ENCODE data around the gene SVOP.

The SVOP gene

GRCh38 chr12:108977360-108977759 is 43.5 kb downstream of the SVOP start:
- DNase-seq (ENCODE audit: low read depth in 2 of 2): no peak

GRCh38 chr12:108975024-108975593 is 45.8 kb downstream of the SVOP start:
- DNase-seq (ENCODE audit: low read depth in 2 of 2): no peak

- no peak for DNase-seq (ENCODE audit: low read depth in 2 of 2)
These were observed 47.2 kb downstream of the SVOP start for GRCh38 chr12:108973629-108974152.

- DNase-seq (ENCODE audit: low read depth in 2 of 2): no peak
These were observed 48.5 kb downstream of the SVOP start for GRCh38 chr12:108972358-108972757.

- no peak for DNase-seq (ENCODE audit: low read depth in 2 of 2)
These were observed 51.2 kb downstream of the SVOP start for GRCh38 chr12:108969622-108970021.

GRCh38 chr12:108967869-108968540 is 52.9 kb downstream of the SVOP start:
- DNase-seq (ENCODE audit: low read depth in 2 of 2): no peak

- DNase-seq (ENCODE audit: low read depth in 2 of 2): no peak
These were observed 54.3 kb downstream of the SVOP start for GRCh38 chr12:108966378-108967151.

GRCh38 chr12:108965886-108966285 is 55.0 kb downstream of the SVOP start:
- no peak for DNase-seq (ENCODE audit: low read depth in 2 of 2)

GRCh38 chr12:108964371-108965352 is 56.2 kb downstream of the SVOP start:
- DNase-seq (ENCODE audit: low read depth in 2 of 2): no peak

GRCh38 chr12:108962256-108962655 is 58.6 kb downstream of the SVOP start:
- DNase-seq (ENCODE audit: low read depth in 2 of 2): no peak

GRCh38 chr12:108959748-108960655 is 60.9 kb downstream of the SVOP start:
- no peak for DNase-seq (ENCODE audit: low read depth in 2 of 2)

GRCh38 chr12:108955225-108955835 is 65.5 kb downstream of the SVOP start:
- DNase-seq (ENCODE audit: low read depth in 2 of 2): no peak

GRCh38 chr12:108950991-108951739 is 69.7 kb downstream of the SVOP start:
- peak; percentile 17 for DNase-seq (ENCODE audit: low read depth in 2 of 2)

GRCh38 chr12:108949976-108950375 is 70.9 kb downstream of the SVOP start:
- DNase-seq (ENCODE audit: low read depth in 2 of 2): no peak

- DNase-seq (ENCODE audit: low read depth in 2 of 2): no peak
These were observed 72.5 kb downstream of the SVOP start for GRCh38 chr12:108948367-108948766.

- no peak for DNase-seq (ENCODE audit: low read depth in 2 of 2)
These were observed 73.8 kb downstream of the SVOP start for GRCh38 chr12:108947097-108947496.

GRCh38 chr12:108940138-108940537 is 80.7 kb downstream of the SVOP start:
- DNase-seq (ENCODE audit: low read depth in 2 of 2): no peak

GRCh38 chr12:108939594-108939993 is 81.3 kb downstream of the SVOP start:
- no peak for DNase-seq (ENCODE audit: low read depth in 2 of 2)

- no peak for DNase-seq (ENCODE audit: low read depth in 2 of 2)
These were observed 82.5 kb downstream of the SVOP start for GRCh38 chr12:108938247-108938924.
